Measurements from ENCODE around the gene PPARA. TPM values are rescaled to one million over a fixed set of nuclear protein-coding genes. Genes with fewer than 3 reads are reported as not detected.
A peak's percentile ranks its signal among the peaks of the same experiment; 100 is the strongest.
"Not testable (repeated sequence)": the region's sequence is repeated elsewhere in the genome, so short reads cannot be mapped to it uniquely, and the experiment has no call there.

Gene PPARA
- total RNA-seq, 2 experiments from 2014 or later = 16.0 to 22.6 TPM

GRCh38 chr22:46250035-46250782 lies 99.9 kb downstream of the PPARA start, which contains the start of gene CDPF1:
CDPF1 (minus strand) TSS chr22:46250293; CDS start chr22:46248284, 2,009 bp downstream.
- Mint-ChIP-seq H3K36me3 (peaks cover 5% of the 10 kb centered on the region), H3K27me3 (peaks cover 2% of the 10 kb centered on the region), H3K4me1 (peaks cover 36% of the 10 kb centered on the region), H3K9me3 (ENCODE audit: low read depth) (no peaks in the 10 kb centered on the region), H3K4me3 (peak within 1 kb of the TSS; percentile 70), H3K27ac (peak within 1 kb of the TSS; percentile 80)
- CTCF ChIA-PET = interaction anchor here (1.0 to 2.4 kb wide), 13 partner anchors 8 to 129 kb away, joined by 3 to 10 read pairs (median 4); partner anchors contain the start of genes GTSE1 and TRMU
- ATAC-seq (peak; percentile 93), DNase-seq (peak; percentile 90)

- no peak for DNase-seq
- peak overlapping the region; percentile 80 for H3K27ac Mint-ChIP-seq
- CTCF ChIA-PET = interaction anchor here (1.0 to 2.4 kb wide), 13 partner anchors 9 to 130 kb away, joined by 3 to 10 read pairs (median 4); partner anchors contain the start of genes GTSE1 and TRMU
- ATAC-seq = peak; percentile 10
- peaks cover 2% of the 10 kb centered on the region for H3K27me3 Mint-ChIP-seq
- no peaks in the 10 kb centered on the region for H3K9me3 Mint-ChIP-seq (ENCODE audit: low read depth)
- H3K4me1 Mint-ChIP-seq = peaks cover 37% of the 10 kb centered on the region
- H3K36me3 Mint-ChIP-seq = peaks cover 5% of the 10 kb centered on the region
- peak overlapping the region; percentile 70 for H3K4me3 Mint-ChIP-seq
Measured at GRCh38 chr22:46250783-46251125, 100.4 kb downstream of the PPARA start.

GRCh38 chr22:46251266-46251665 lies 100.9 kb downstream of the PPARA start:
- Mint-ChIP-seq H3K4me3 (peak overlapping the region; percentile 70), H3K27me3 (peaks cover 3% of the 10 kb centered on the region), H3K36me3 (peaks cover 5% of the 10 kb centered on the region), H3K4me1 (peaks cover 37% of the 10 kb centered on the region), H3K27ac (peak overlapping the region; percentile 72), H3K9me3 (ENCODE audit: low read depth) (no peaks in the 10 kb centered on the region)
- DNase-seq = no peak
- ATAC-seq = no peak
- CTCF ChIA-PET = interaction anchor here (1.2 kb wide), 1 partner anchor 129 kb away, joined by 3 read pairs; no protein-coding TSS in a partner anchor

GRCh38 chr22:46251816-46252380 lies 101.6 kb downstream of the PPARA start:
- no peak for ATAC-seq
- H3K4me1 Mint-ChIP-seq = peaks cover 37% of the 10 kb centered on the region
- DNase-seq = no peak
- peaks cover 5% of the 10 kb centered on the region for H3K36me3 Mint-ChIP-seq
- no peaks in the 10 kb centered on the region for H3K9me3 Mint-ChIP-seq (ENCODE audit: low read depth)
- H3K27ac Mint-ChIP-seq = peak overlapping the region; percentile 72
- CTCF ChIA-PET = no interaction called here
- H3K27me3 Mint-ChIP-seq = peaks cover 9% of the 10 kb centered on the region
- H3K4me3 Mint-ChIP-seq = peak overlapping the region; percentile 70

- CTCF ChIA-PET = interaction anchor here (1.3 kb wide), 1 partner anchor 111 kb away, joined by 3 read pairs; no protein-coding TSS in a partner anchor
- peaks cover 5% of the 10 kb centered on the region for H3K36me3 Mint-ChIP-seq
Measured at GRCh38 chr22:46256358-46256958, 106.1 kb downstream of the PPARA start.

GRCh38 chr22:46259374-46259773 lies 109.0 kb downstream of the PPARA start:
- no peak for ATAC-seq
- Mint-ChIP-seq H3K4me3 (no peak overlapping the region), H3K4me1 (peaks cover 10% of the 10 kb centered on the region), H3K27ac (no peak overlapping the region), H3K36me3 (peaks cover 9% of the 10 kb centered on the region), H3K9me3 (ENCODE audit: low read depth) (peaks cover under 1% of the 10 kb centered on the region), H3K27me3 (peaks cover 73% of the 10 kb centered on the region)
- no peak for DNase-seq
- CTCF ChIA-PET = interaction anchor here (2.8 kb wide), 1 partner anchor 10 kb away, joined by 9 read pairs; the partner anchor contains the start of gene CDPF1

More at GRCh38 chr22:46256358-46256958, 106.1 kb downstream of the PPARA start:
- Mint-ChIP-seq H3K27me3 (peaks cover 51% of the 10 kb centered on the region), H3K4me1 (peaks cover 22% of the 10 kb centered on the region), H3K4me3 (no peak overlapping the region), H3K27ac (no peak overlapping the region), H3K9me3 (ENCODE audit: low read depth) (no peaks in the 10 kb centered on the region)
- DNase-seq (no peak), ATAC-seq (no peak)

GRCh38 chr22:46260038-46260437 lies 109.7 kb downstream of the PPARA start:
- peaks cover 5% of the 10 kb centered on the region for H3K4me1 Mint-ChIP-seq
- DNase-seq (no peak), ATAC-seq (no peak)
- CTCF ChIA-PET = interaction anchor here (2.8 kb wide), 1 partner anchor 10 kb away, joined by 9 read pairs; the partner anchor contains the start of gene CDPF1
- no peak overlapping the region for H3K27ac Mint-ChIP-seq
- no peak overlapping the region for H3K4me3 Mint-ChIP-seq
- peaks cover 11% of the 10 kb centered on the region for H3K36me3 Mint-ChIP-seq
- H3K27me3 Mint-ChIP-seq = peaks cover 80% of the 10 kb centered on the region
- H3K9me3 Mint-ChIP-seq (ENCODE audit: low read depth) = peaks cover 2% of the 10 kb centered on the region

- Mint-ChIP-seq H3K27ac (no peak overlapping the region), H3K9me3 (ENCODE audit: low read depth) (peaks cover 2% of the 10 kb centered on the region), H3K4me1 (peaks cover 7% of the 10 kb centered on the region), H3K36me3 (peaks cover 13% of the 10 kb centered on the region), H3K4me3 (no peak overlapping the region), H3K27me3 (peaks cover 80% of the 10 kb centered on the region)
- CTCF ChIA-PET = interaction anchor here (0.6 to 1.2 kb wide), 2 partner anchors 15 to 256 kb away, joined by 3 to 4 read pairs; no protein-coding TSS in a partner anchor
- ATAC-seq (peak; percentile 61), DNase-seq (peak; percentile 57)
Measured at GRCh38 chr22:46262449-46263215, 112.3 kb downstream of the PPARA start.

GRCh38 chr22:46263216-46263590 lies 112.9 kb downstream of the PPARA start, which contains the start of gene PKDREJ:
PKDREJ (minus strand) TSS chr22:46263343; CDS start chr22:46263322, 21 bp downstream.
- Mint-ChIP-seq H3K4me1 (peaks cover 8% of the 10 kb centered on the region), H3K4me3 (no peak within 1 kb of the TSS), H3K9me3 (ENCODE audit: low read depth) (peaks cover 2% of the 10 kb centered on the region), H3K27ac (no peak within 1 kb of the TSS), H3K27me3 (peaks cover 74% of the 10 kb centered on the region), H3K36me3 (peaks cover 13% of the 10 kb centered on the region)
- ATAC-seq (no peak), DNase-seq (no peak)
- CTCF ChIA-PET = interaction anchor here (0.6 to 1.2 kb wide), 2 partner anchors 14 to 257 kb away, joined by 3 to 4 read pairs; no protein-coding TSS in a partner anchor

GRCh38 chr22:46264520-46264919 lies 114.2 kb downstream of the PPARA start:
- ATAC-seq; H3K9me3 Mint-ChIP-seq (ENCODE audit: low read depth); H3K27ac Mint-ChIP-seq; H3K4me3 Mint-ChIP-seq; DNase-seq: not testable (repeated sequence)
- peaks cover 13% of the 10 kb centered on the region for H3K36me3 Mint-ChIP-seq
- H3K27me3 Mint-ChIP-seq = peaks cover 61% of the 10 kb centered on the region
- CTCF ChIA-PET = interaction anchor here (1.6 kb wide), 1 partner anchor 14 kb away, joined by 4 read pairs; the partner anchor contains the start of gene CDPF1
- H3K4me1 Mint-ChIP-seq = peaks cover 16% of the 10 kb centered on the region

- not testable (repeated sequence) for H3K4me3 Mint-ChIP-seq; ATAC-seq; H3K27ac Mint-ChIP-seq; H3K9me3 Mint-ChIP-seq (ENCODE audit: low read depth); DNase-seq
- CTCF ChIA-PET = interaction anchor here (1.6 kb wide), 1 partner anchor 15 kb away, joined by 4 read pairs; the partner anchor contains the start of gene CDPF1
- Mint-ChIP-seq H3K4me1 (peaks cover 22% of the 10 kb centered on the region), H3K27me3 (peaks cover 50% of the 10 kb centered on the region), H3K36me3 (peaks cover 15% of the 10 kb centered on the region)
Measured at GRCh38 chr22:46265627-46266026, 115.3 kb downstream of the PPARA start.
